Left forelimb (tissue), 1 donor: ENCODE results near the gene ECI1.
"Not testable (repeated sequence)": the region's sequence is repeated elsewhere in the genome, so short reads cannot be mapped to it uniquely, and the experiment has no call there.

ENCODE experiments used
- DNase-seq: peaks from one replicate; pipeline ENCODE4 v3.0.0-alpha.2; 2018; ENCODE audit warnings: low spot score

ECI1 gene

GRCh38 chr16:2210386-2211365, 40.7 kb downstream of the ECI1 start, which contains the start of gene BRICD5:
BRICD5 (minus strand) TSS chr16:2210863; CDS start chr16:2210833, 30 bp downstream.
- DNase-seq, result no peak

DNA sequence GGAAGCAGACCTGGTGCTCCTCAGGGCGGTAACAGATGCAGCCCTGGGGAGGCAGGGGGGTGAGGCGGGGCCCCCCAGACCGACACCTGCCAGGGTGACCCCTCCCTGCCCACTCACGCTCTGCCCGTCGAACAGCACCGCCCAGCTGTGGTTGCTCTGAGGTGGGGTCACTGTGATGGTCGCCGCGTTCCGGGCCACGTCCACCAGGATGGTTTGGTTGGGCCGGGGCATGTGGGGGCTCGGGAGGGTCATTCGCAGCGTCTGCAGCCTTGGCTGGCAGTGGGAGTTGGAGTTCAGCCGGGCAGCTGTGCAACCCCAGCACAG, 41.4 kb downstream of the ECI1 start:
- no peak for DNase-seq

GRCh38 chr16:2209258-2210008, 42.0 kb downstream of the ECI1 start:
- no peak for DNase-seq

DNA sequence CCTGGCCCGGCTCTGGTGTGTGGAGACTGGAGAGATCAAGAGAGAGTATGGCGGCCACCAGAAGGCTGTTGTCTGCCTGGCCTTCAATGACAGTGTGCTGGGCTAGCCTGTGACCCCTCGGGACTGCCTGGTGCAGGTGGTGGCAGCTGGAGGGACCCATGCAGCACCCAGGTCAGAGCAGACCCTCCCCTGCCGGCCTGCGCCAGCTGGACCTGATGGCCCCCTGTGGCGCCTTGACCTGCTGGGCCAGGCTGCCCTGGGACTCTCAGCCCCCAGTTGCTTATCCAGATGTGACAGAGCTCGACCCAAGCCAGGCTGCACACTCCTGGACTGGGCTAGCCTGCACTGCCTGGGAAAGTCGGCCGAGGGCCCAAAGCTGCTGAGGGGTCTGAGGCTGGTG, 42.6 kb downstream of the ECI1 start:
- no peak for DNase-seq

- no peak for DNase-seq
Observed at GRCh38 chr16:2208308-2208707, 43.1 kb downstream of the ECI1 start.

- no peak for DNase-seq
Observed at GRCh38 chr16:2207872-2208271, 43.5 kb downstream of the ECI1 start.

DNA sequence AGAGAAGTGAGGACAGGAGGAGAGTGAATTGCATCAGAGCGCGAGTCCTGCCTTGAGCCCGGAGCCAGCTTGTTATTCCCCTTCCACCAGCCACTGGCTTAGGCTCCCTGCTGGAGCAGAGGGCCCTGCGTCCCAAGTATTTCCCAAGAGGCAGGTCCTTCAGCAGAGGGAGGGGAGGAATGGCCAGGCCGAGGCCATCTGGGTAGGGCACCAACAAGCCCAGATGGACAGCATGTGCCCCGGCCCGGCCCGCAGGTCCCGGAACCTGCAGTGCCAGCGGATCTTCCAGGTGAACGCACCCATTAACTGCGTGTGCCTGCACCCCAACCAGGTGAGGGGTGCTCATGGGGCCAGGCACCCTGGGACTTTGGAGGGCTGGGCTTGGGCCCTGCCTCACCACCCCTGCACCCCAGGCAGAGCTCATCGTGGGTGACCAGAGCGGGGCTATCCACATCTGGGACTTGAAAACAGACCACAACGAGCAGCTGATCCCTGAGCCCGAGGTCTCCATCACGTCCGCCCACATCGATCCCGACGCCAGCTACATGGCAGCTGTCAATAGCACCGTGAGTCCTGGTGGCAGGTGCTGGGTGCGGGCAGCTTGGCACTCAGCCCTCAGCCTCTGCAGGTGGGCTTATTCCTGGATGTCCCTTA, 44.5 kb downstream of the ECI1 start:
- no peak for DNase-seq

DNA sequence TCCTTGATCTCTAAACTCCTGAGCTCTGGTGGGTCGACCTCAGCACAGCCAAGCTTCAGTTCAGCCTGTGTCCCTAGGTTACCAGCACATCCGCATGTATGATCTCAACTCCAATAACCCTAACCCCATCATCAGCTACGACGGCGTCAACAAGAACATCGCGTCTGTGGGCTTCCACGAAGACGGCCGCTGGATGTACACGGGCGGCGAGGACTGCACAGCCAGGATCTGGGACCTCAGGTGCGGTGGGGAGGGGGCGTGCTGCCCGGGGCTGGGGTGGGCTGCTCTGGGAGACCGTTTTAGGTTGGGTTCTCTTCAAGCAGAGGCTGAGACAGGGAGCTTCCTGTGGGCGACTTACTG, 45.0 kb downstream of the ECI1 start:
- no peak for DNase-seq

GRCh38 chr16:2205967-2206313, 45.4 kb downstream of the ECI1 start:
- no peak for DNase-seq

- peak; percentile 95 for DNase-seq
Observed at GRCh38 chr16:2205104-2205966, 46.1 kb downstream of the ECI1 start, which contains the start of gene MLST8. MLST8 (plus strand) TSS chr16:2205454; CDS start chr16:2206086, 632 bp downstream.

DNA sequence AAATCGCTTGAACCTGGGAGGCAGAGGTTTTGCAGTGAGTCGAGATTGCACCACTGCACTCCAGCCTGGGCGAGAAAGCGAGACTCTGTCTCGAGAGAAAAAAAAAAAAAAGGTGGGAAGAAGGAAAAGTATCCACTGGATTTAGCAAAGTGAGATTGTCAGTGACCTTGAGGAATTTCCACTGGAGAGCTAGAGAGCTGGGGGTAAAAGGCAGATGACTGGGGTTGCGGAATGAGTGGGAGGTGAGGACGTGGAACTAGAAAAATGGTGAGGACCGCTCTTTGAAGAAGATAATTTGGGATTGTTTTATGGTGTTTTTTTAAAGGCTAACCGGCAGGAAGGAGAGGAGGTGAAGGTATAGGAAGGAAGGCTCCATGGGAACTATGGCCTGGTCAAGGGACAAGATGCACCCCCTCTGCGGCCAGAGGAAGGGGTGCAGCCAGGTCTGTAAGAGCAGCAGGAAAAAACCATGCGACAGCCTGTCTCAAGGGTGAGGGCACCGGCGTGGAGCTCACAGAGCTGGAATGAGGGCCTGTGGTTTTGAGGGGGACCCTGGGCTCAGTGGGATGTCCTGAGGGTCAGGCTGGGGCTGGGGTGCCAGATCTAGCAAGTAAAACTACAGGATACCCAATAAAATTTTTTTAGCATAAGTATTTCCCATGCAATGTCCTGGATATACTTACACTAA, 46.8 kb downstream of the ECI1 start:
- no peak for DNase-seq

GRCh38 chr16:2203119-2203688, 48.2 kb downstream of the ECI1 start:
- DNase-seq, result not testable (repeated sequence)

- no peak for DNase-seq
Observed at GRCh38 chr16:2200313-2200712, 51.1 kb downstream of the ECI1 start.

GRCh38 chr16:2199621-2200139, 51.7 kb downstream of the ECI1 start:
- no peak for DNase-seq

GRCh38 chr16:2199095-2199494, 52.3 kb downstream of the ECI1 start:
- DNase-seq, result no peak

GRCh38 chr16:2198283-2198682, 53.1 kb downstream of the ECI1 start:
- no peak for DNase-seq

GRCh38 chr16:2197765-2198164, 53.6 kb downstream of the ECI1 start:
- no peak for DNase-seq

- no peak for DNase-seq
Observed at GRCh38 chr16:2196981-2197511, 54.3 kb downstream of the ECI1 start.

DNA sequence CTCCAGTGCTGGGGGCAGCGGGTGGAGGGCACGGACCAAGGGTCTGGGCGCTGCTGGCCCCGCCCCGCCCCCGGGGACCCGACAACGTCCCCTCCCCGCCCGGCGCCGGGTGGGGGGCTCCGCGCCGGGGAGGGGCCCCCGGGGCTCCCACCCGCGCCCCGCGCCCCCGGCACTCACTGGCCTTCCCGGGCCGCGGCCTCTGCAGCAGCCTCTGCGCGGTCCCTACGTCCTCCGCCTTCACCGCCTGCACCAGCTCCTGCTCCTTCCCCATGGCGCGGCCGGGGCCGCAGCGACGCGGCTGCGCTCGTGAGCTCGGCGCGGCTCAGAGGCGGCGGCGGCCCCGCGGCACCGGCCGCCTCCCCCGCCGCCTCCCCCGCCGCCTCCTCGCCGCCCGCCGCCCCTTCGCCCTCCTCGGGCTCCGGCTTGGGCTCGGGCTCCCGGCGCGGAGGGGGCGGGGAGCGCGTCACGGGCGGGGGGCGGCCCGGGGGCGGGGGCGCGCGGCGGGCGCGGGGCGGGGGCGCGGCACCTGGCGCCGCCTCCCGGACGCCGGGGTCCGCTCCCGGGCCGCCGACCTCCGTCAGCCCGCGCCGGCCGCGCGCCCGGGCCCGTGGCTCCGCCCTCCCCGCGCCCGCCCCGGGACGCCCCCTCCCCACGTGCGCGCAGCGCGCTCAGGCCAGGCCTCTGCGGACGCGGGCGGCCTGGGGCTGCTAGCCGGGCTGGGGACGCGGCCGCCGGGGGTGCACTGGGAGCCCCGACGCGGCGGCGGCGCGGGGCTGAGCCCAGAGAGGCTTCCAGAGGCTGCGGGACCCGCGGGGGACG, 55.0 kb downstream of the ECI1 start, which contains the start of gene CASKIN1:
Gene CASKIN1, minus strand, starts transcription at position 444 of the 819 bp plus-strand sequence. Its CDS starts 173 bp downstream, at position 271.
- no peak for DNase-seq
